ENCODE data around the gene PTPRG.
"Not testable (repeated sequence)": the region's sequence is repeated elsewhere in the genome, so short reads cannot be mapped to it uniquely, and the experiment has no call there.

PTPRG gene

DNA sequence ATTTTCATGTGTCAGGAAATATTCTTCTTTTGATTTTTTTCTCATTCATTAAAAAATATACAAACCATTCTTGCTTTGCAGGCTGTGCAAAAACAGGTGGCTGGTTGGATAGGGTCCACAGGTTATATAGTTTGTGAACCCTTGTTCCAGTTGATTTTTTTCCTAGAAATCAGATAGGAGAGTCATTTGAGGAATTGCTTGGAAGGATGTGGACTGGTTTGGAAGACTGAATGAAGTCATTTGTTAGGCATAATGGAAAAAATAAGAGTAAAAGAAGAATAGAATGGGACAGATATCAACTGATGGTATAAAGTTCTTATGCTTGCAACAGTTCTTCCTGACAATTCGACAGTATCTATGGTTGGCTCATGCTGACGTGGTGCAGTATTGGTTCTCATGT is 189.4 kb downstream of the PTPRG start:
- no peak overlapping the region for H3K4me2 ChIP-seq (ENCODE audit: low read depth, low read length, poor library complexity, severe bottlenecking)
- H3K4me3 ChIP-seq (ENCODE audit: low read length, poor library complexity, severe bottlenecking): no peak overlapping the region
- no peak overlapping the region for H2AFZ ChIP-seq (ENCODE audit: low read length)
- H3K9me2 ChIP-seq (replicated peaks; ENCODE audit: low read depth, low read length): no peaks in the 10 kb centered on the region
- no peak overlapping the region for H3K9ac ChIP-seq (ENCODE audit: low read depth, low read length, poor library complexity, severe bottlenecking)
- no peaks in the 10 kb centered on the region for H3F3A ChIP-seq (ENCODE audit: low read depth)
- H3K79me2 ChIP-seq (ENCODE audit: insufficient read depth, low read length): no peaks in the 10 kb centered on the region
- no peaks in the 10 kb centered on the region for H3K27me3 ChIP-seq (ENCODE audit: insufficient read depth, low read length, poor library complexity, severe bottlenecking)
- H3K9me3 ChIP-seq (ENCODE audit: insufficient read depth, low read depth, low read length): no peaks in the 10 kb centered on the region
- no peaks in the 10 kb centered on the region for H4K20me1 ChIP-seq (ENCODE audit: insufficient read depth, low read length, poor library complexity, severe bottlenecking)
- H3K36me3 ChIP-seq (ENCODE audit: insufficient read depth, low read length): no peaks in the 10 kb centered on the region
- no peak for TF ChIP-seq EZH2phosphoT487 (IDR thresholded peaks at IDR 0.05; ENCODE audit: borderline replicate concordance)
- TF ChIP-seq, protein P1, sequence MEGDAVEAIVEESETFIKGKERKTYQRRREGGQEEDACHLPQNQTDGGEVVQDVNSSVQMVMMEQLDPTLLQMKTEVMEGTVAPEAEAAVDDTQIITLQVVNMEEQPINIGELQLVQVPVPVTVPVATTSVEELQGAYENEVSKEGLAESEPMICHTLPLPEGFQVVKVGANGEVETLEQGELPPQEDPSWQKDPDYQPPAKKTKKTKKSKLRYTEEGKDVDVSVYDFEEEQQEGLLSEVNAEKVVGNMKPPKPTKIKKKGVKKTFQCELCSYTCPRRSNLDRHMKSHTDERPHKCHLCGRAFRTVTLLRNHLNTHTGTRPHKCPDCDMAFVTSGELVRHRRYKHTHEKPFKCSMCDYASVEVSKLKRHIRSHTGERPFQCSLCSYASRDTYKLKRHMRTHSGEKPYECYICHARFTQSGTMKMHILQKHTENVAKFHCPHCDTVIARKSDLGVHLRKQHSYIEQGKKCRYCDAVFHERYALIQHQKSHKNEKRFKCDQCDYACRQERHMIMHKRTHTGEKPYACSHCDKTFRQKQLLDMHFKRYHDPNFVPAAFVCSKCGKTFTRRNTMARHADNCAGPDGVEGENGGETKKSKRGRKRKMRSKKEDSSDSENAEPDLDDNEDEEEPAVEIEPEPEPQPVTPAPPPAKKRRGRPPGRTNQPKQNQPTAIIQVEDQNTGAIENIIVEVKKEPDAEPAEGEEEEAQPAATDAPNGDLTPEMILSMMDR (conservative IDR thresholded peaks at IDR 0.05; ENCODE audit: low read length): no peak
- no peaks in the 10 kb centered on the region for H3K4me1 ChIP-seq (ENCODE audit: insufficient read depth, low read length, poor library complexity, severe bottlenecking)

DNA sequence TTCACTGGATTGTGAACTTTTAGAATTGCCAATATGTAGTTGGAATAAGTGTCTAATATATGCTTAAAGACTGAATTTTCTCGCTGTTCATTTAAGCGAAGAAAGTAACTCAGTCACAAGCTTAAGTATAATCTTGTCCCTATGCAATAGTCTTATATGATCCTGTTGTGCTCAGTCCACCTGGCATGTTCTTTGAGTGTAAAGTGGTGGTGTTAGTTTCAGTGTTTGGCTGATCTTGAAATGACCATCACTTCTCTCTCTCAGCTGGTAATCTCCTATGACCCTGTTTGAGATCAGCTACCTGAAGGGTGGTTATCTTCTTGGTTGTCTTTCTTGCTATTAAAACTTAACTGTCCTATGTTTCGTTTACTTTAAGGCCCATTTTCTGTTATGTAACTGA is 197.5 kb downstream of the PTPRG start:
- no peaks in the 10 kb centered on the region for H3K36me3 ChIP-seq (ENCODE audit: insufficient read depth, low read length)
- H3K79me2 ChIP-seq (ENCODE audit: insufficient read depth, low read length): no peaks in the 10 kb centered on the region
- no peak overlapping the region for H3K9ac ChIP-seq (ENCODE audit: low read depth, low read length, poor library complexity, severe bottlenecking)
- no peaks in the 10 kb centered on the region for H3K4me1 ChIP-seq (ENCODE audit: insufficient read depth, low read length, poor library complexity, severe bottlenecking)
- no peak overlapping the region for H3K4me3 ChIP-seq (ENCODE audit: low read length, poor library complexity, severe bottlenecking)
- H3K4me2 ChIP-seq (ENCODE audit: low read depth, low read length, poor library complexity, severe bottlenecking): no peak overlapping the region
- no peaks in the 10 kb centered on the region for H3F3A ChIP-seq (ENCODE audit: low read depth)
- no peaks in the 10 kb centered on the region for H3K9me2 ChIP-seq (replicated peaks; ENCODE audit: low read depth, low read length)
- no peaks in the 10 kb centered on the region for H3K27me3 ChIP-seq (ENCODE audit: insufficient read depth, low read length, poor library complexity, severe bottlenecking)
- H4K20me1 ChIP-seq (ENCODE audit: insufficient read depth, low read length, poor library complexity, severe bottlenecking): no peaks in the 10 kb centered on the region
- TF ChIP-seq EZH2phosphoT487 (IDR thresholded peaks at IDR 0.05; ENCODE audit: borderline replicate concordance): no peak
- TF ChIP-seq, protein P1 (conservative IDR thresholded peaks at IDR 0.05; ENCODE audit: low read length): no peak
- H3K9me3 ChIP-seq (ENCODE audit: insufficient read depth, low read depth, low read length): no peaks in the 10 kb centered on the region
- H2AFZ ChIP-seq (ENCODE audit: low read length): no peak overlapping the region

DNA sequence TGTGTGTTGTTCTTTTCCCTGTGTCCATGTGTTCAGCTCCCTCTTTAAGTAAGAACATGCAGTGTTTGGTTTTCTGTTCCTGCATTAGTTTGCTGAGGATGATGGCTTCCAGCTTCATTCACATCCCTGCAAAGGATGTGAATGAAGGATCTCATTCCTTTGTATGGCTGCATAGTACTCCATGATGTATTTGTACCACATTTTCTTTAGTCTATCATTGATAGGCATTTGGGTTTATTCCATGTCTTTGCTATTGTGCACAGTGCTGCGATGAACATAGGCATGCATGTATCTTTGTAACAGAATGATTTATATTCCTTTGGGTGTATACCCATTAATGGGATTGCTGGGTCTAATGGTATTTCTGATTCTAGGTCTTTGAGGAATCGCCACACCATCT is 199.4 kb downstream of the PTPRG start:
- H3K9ac ChIP-seq (ENCODE audit: low read depth, low read length, poor library complexity, severe bottlenecking); H3K4me1 ChIP-seq (ENCODE audit: insufficient read depth, low read length, poor library complexity, severe bottlenecking); H4K20me1 ChIP-seq (ENCODE audit: insufficient read depth, low read length, poor library complexity, severe bottlenecking); H3K9me3 ChIP-seq (ENCODE audit: insufficient read depth, low read depth, low read length); H3K4me3 ChIP-seq (ENCODE audit: low read length, poor library complexity, severe bottlenecking); H3K79me2 ChIP-seq (ENCODE audit: insufficient read depth, low read length); H3K36me3 ChIP-seq (ENCODE audit: insufficient read depth, low read length); H2AFZ ChIP-seq (ENCODE audit: low read length); H3F3A ChIP-seq (ENCODE audit: low read depth); H3K27me3 ChIP-seq (ENCODE audit: insufficient read depth, low read length, poor library complexity, severe bottlenecking); H3K9me2 ChIP-seq (replicated peaks; ENCODE audit: low read depth, low read length); H3K4me2 ChIP-seq (ENCODE audit: low read depth, low read length, poor library complexity, severe bottlenecking): not testable (repeated sequence)

DNA sequence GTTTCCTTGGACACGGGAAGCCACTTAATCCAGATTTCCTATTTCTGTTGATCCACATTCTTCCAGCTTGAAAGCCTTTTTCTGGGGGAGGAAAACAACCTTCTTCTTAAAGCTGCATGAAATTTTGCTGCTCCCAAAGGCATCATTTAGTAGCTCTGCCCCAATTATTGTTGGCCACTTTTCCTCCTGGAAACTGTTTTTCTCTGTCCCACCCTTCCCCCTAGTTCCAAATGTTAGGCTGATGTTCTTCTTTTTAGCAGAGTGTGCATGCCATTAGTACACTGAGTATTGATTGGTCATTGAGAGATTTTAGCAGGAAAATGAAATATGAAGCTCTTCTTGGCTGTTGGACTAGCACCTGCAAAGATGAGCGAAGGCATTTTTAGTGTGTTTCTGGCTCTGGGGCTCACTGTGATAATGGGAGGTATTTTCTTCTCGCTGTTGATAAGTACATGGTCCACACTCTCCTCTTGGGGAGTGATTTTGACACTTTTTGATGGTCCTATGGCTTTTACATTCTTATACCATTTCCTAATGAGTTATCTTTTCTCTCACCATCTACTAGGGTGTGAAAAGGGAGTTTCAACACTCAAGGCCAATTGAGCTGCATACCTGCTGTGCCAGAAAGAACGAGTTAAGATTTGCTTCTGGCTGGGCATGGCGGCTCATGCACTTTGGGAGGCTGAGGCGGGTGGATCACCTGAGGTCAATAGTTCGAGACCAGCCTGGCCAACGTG is 200.5 kb downstream of the PTPRG start:
- no peaks in the 10 kb centered on the region for H4K20me1 ChIP-seq (ENCODE audit: insufficient read depth, low read length, poor library complexity, severe bottlenecking)
- no peak for TF ChIP-seq EZH2phosphoT487 (IDR thresholded peaks at IDR 0.05; ENCODE audit: borderline replicate concordance)
- TF ChIP-seq, protein P1 (conservative IDR thresholded peaks at IDR 0.05; ENCODE audit: low read length): no peak
- H3K4me1 ChIP-seq (ENCODE audit: insufficient read depth, low read length, poor library complexity, severe bottlenecking): no peaks in the 10 kb centered on the region
- H3F3A ChIP-seq (ENCODE audit: low read depth): no peaks in the 10 kb centered on the region
- H3K27me3 ChIP-seq (ENCODE audit: insufficient read depth, low read length, poor library complexity, severe bottlenecking): no peaks in the 10 kb centered on the region
- no peaks in the 10 kb centered on the region for H3K79me2 ChIP-seq (ENCODE audit: insufficient read depth, low read length)
- no peaks in the 10 kb centered on the region for H3K9me2 ChIP-seq (replicated peaks; ENCODE audit: low read depth, low read length)
- no peak overlapping the region for H3K4me2 ChIP-seq (ENCODE audit: low read depth, low read length, poor library complexity, severe bottlenecking)
- H3K36me3 ChIP-seq (ENCODE audit: insufficient read depth, low read length): no peaks in the 10 kb centered on the region
- H2AFZ ChIP-seq (ENCODE audit: low read length): no peak overlapping the region
- H3K4me3 ChIP-seq (ENCODE audit: low read length, poor library complexity, severe bottlenecking): no peak overlapping the region
- H3K9ac ChIP-seq (ENCODE audit: low read depth, low read length, poor library complexity, severe bottlenecking): no peak overlapping the region
- no peaks in the 10 kb centered on the region for H3K9me3 ChIP-seq (ENCODE audit: insufficient read depth, low read depth, low read length)

Measured in Loucy (cell line).